ENCODE measurements around the gene DNAJC3. TPM values are rescaled to one million over a fixed set of nuclear protein-coding genes. Genes with fewer than 3 reads are reported as not detected.

DNAJC3 gene
- total and polyA plus RNA-seq, 2 of the 13 experiments (the other 11 are each of a cell fraction or from before 2014, with no cell fraction given): 10.4 to 48.2 TPM

- no peaks in the 10 kb centered on the region for H3K27me3 ChIP-seq (ENCODE audit: control insufficient read depth in 1 of 2, insufficient read depth in 2 of 2, low read length in 2 of 2)
Measured at GRCh38 chr13:95784900-95785290, 108.0 kb downstream of the DNAJC3 start.

More at GRCh38 chr13:95784900-95785290, 108.0 kb downstream of the DNAJC3 start:
- ATAC-seq: no peak
- Histone ChIP-seq H3K4me3 (replicated peaks in 1 of 3; ENCODE audit: insufficient read depth in 1 of 3, low read depth in 2 of 3, low read length in 3 of 3) (no peak overlapping the region), H3K4me1 (ENCODE audit: insufficient read depth, low read length) (no peaks in the 10 kb centered on the region), H4K20me1 (ENCODE audit: insufficient read depth, low read length) (no peaks in the 10 kb centered on the region), H3K4me2 (ENCODE audit: low read depth, low read length) (no peak overlapping the region), H2AFZ (ENCODE audit: low read length) (no peak overlapping the region), H3K9ac (ENCODE audit: insufficient read depth, low read depth, low read length) (no peak overlapping the region), H3K9me3 (ENCODE audit: low read length) (no peaks in the 10 kb centered on the region), H3K36me3 (replicated peaks in 1 of 2; ENCODE audit: control insufficient read depth in 1 of 2, insufficient read depth in 2 of 2, low read length in 2 of 2) (peaks cover 5 to 18% of the 10 kb centered on the region in 2 experiments; a peak in 3 of 5 replicates), H3K27ac (ENCODE audit: extremely low read length, insufficient read depth, low read length) (no peak overlapping the region), H3K79me2 (ENCODE audit: insufficient read depth, low read length) (no peaks in the 10 kb centered on the region)
- intact Hi-C loops (cut with micrococcal nuclease; ENCODE audit: unreplicated experiment) (loop anchor here (10.0 kb wide), 1 partner anchor 110 kb away; the partner anchor contains the start of gene DNAJC3), in situ Hi-C loops (cut with HindIII; ENCODE audit: extremely low pct_ligation_motif_present, low pct_unique_long_range_greater_than_20kb) (no loop called here)
- no peak for FAIRE-seq
- no peak for DNase-seq (ENCODE audit: low spot score)
- WGBS (ENCODE audit: low lambda C conversion rate): 87% methylated on average over 3 of the region's 3 CpGs
- ChIA-PET POLR2A (no interaction called here), CTCF (ENCODE audit: low intra/inter-chr PET ratio, low total read pairs) (no interaction called here)
- BruUV-seq (replicated peaks): no TSS peak
- no peak for TF ChIP-seq ZNF124 (CRISPR knock-in tag; IDR thresholded peaks at IDR 0.05)
- no peak for TF ChIP-seq PHF8 (CRISPR knock-in tag; IDR thresholded peaks at IDR 0.05)
- TF ChIP-seq RBM39 (IDR thresholded peaks at IDR 0.05; ENCODE audit: low read depth, low read length, poor library complexity, severe bottlenecking): no peak
- no peak for TF ChIP-seq THAP11 (CRISPR knock-in tag; IDR thresholded peaks at IDR 0.05)
- no peak for TF ChIP-seq ZNF607 (CRISPR knock-in tag; IDR thresholded peaks at IDR 0.05; ENCODE audit: borderline replicate concordance)
- TF ChIP-seq ZNF138 (CRISPR knock-in tag; IDR thresholded peaks at IDR 0.05; ENCODE audit: low read depth): no peak
- TF ChIP-seq KLF11 (CRISPR knock-in tag; IDR thresholded peaks at IDR 0.05): no peak
- no peak for TF ChIP-seq GTF3A (CRISPR knock-in tag; conservative IDR thresholded peaks at IDR 0.05)
- TF ChIP-seq ARNT2 (CRISPR knock-in tag; IDR thresholded peaks at IDR 0.05; ENCODE audit: low read depth): no peak
- TF ChIP-seq SNRNP70 (IDR thresholded peaks at IDR 0.05; ENCODE audit: low read depth, low read length): no peak
- no peak for TF ChIP-seq NFATC3 (CRISPR knock-in tag; IDR thresholded peaks at IDR 0.05)
- no peak for TF ChIP-seq ZNF891 (CRISPR knock-in tag; IDR thresholded peaks at IDR 0.05)
- TF ChIP-seq CEBPZ (IDR thresholded peaks at IDR 0.05; ENCODE audit: low read length): no peak
- TF ChIP-seq ZFP82 (CRISPR knock-in tag; IDR thresholded peaks at IDR 0.05; ENCODE audit: borderline replicate concordance): no peak
- no peak for TF ChIP-seq ZNF616 (CRISPR knock-in tag; IDR thresholded peaks at IDR 0.05; ENCODE audit: low read depth)
- TF ChIP-seq ZNF337 (CRISPR knock-in tag; IDR thresholded peaks at IDR 0.05; ENCODE audit: borderline replicate concordance, low read depth): no peak
- no peak for TF ChIP-seq SIN3B (IDR thresholded peaks at IDR 0.05; ENCODE audit: low read length)
- TF ChIP-seq RBFOX2 (IDR thresholded peaks at IDR 0.05; ENCODE audit: low read depth, low read length): no peak
- TF ChIP-seq ZNF589 (CRISPR knock-in tag; conservative IDR thresholded peaks at IDR 0.05): no peak
